HG02870 (cell line): Measurements from ENCODE around the gene MAP4K2.

ENCODE experiments used
- ATAC-seq: cut with Tn5 transposase; IDR thresholded peaks from one replicate; pipeline ENCODE4 v1.9.1; 2021; ENCODE audit warnings: mild to moderate bottlenecking, moderate library complexity; ENCODE audit not compliant: unreplicated experiment

Gene MAP4K2

GRCh38 chr11:64757549-64758329 lies 45.3 kb downstream of the MAP4K2 start:
- no peak for ATAC-seq

DNA sequence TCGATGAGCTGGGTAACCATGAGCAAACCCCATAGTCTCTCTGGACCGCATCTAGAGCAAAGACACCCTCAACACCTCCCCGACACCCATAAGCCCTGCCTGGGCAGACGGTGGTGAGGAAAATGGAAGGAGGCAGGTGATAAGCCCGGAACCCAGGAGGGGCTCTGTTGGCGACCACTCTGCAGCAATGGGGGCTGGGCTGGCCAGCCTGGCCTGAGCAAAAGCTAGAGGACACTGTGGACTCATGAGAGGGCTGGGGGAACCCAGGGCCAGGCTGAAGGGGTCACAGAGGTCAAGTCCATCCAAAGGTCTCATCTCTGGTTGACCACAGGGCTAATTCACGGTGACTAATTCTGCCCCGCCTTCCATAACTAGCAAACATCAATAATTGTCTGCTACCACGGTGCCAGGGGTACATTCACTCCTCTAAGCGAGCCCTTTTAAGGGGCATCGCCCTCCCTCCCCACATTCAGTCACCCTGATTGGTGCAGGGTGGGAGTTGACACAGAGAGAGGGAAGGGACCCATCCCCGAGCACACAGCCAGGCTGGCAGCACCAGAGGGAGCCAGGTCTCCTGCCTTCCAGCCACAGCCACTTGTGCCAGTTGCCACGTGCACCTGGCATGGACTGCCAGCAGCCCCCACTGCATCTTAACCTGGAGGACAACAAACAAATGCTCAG lies 47.2 kb downstream of the MAP4K2 start:
- no peak for ATAC-seq

GRCh38 chr11:64754919-64755662 lies 47.9 kb downstream of the MAP4K2 start:
- no peak for ATAC-seq

GRCh38 chr11:64754124-64754918 lies 48.7 kb downstream of the MAP4K2 start:
- ATAC-seq = no peak

GRCh38 chr11:64753380-64754123 lies 49.5 kb downstream of the MAP4K2 start:
- no peak for ATAC-seq

- no peak for ATAC-seq
These were observed 50.0 kb downstream of the MAP4K2 start for GRCh38 chr11:64753019-64753379.

- ATAC-seq = no peak
These were observed 50.6 kb downstream of the MAP4K2 start for GRCh38 chr11:64752175-64752970.

- ATAC-seq = no peak
These were observed 51.4 kb downstream of the MAP4K2 start for GRCh38 chr11:64751580-64751979.

DNA sequence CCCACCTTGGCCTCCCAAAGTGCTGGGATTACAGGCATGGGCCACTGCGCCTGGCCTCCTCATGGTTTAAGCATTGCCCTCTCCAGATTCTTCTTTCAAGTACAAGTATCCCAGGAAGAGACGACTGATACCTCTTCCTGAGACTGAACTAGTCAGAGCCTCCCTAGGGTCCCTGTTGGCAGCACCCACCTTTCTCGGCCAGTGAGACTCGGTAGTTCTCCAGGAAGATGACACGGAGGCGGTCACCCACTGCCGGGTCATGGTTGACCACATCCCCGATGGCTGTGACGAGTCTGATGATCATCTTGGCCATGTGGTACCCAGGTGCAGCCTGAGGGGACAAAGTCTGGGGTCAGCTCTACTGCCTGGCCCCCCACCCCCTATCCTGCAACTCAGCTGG lies 51.9 kb downstream of the MAP4K2 start:
- ATAC-seq = no peak

- ATAC-seq = no peak
These were observed 52.5 kb downstream of the MAP4K2 start for GRCh38 chr11:64750361-64751054.

DNA sequence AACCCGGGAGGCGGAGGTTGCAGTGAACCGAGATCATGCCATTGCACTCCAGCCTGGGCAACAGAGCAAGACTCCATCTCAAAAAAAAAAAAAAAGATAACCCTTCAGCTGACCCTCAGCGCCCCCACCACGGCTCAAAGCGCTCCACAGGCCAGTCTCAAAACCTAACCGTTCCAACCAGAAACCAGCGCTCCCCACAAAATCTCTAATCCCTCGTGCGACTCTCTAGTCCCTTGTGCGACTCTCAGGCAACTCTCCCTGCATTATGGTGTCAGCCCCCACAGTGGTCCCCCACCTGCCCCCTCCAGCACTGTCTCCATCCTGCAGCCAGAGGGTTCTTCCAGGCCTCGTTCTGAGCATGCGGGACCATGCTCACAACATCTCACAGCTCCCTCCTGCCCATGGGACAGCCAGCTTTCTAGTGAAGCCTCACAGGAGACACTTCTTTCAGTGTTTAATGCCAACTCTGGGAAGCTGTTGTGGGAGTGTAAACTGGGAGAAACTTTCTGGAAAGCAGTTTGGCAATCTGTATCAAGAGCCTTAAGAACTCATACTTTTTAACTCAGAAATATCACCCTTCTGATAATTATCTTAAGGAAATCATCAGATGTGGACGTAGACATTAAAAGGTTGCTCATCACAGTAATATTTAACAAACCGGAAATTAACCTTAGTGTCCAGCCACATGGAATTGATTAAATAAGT lies 54.9 kb downstream of the MAP4K2 start:
- no peak for ATAC-seq

GRCh38 chr11:64746486-64746885 lies 56.5 kb downstream of the MAP4K2 start:
- no peak for ATAC-seq

DNA sequence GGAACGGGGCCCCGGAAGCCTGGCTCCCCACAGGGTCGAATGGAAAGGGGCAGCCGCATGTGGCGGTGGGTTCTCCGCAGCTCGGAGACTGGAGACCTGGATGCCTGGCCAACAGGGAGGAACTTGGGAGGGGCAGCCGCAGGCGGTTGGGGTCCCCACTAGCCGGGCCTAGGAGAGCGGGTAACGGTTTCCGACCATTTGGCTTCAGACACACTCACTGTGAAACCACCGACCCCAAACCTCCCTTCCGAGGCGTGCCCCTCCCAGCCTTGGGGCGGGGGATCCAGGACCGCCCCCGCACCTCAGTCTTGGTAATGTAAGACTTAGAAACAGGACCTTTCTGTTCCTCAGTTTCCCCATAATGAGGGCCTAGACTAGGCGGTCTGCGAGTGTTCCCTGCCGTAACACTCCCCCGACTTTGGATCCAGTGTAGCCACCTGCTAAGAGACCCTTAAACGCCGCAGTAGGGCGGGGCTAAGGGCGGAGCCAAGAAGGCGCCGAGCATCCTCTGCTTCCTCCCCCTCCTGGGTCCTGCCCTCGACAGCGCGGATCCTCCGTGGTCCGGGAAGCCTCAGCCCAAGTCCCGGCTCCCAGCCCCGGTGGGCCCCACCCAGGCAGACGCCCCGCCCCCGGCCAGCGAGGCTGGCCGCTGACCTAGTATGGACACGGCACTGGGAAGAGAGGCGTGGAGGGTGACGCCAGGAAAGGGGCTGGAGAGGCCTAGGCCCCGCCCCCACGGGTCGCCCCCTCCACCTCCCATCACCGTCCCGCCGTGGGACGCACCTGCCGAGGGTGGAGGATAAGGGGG lies 57.3 kb downstream of the MAP4K2 start:
- ATAC-seq = no peak

GRCh38 chr11:64745189-64745520 lies 57.9 kb downstream of the MAP4K2 start:
- ATAC-seq = no peak

DNA sequence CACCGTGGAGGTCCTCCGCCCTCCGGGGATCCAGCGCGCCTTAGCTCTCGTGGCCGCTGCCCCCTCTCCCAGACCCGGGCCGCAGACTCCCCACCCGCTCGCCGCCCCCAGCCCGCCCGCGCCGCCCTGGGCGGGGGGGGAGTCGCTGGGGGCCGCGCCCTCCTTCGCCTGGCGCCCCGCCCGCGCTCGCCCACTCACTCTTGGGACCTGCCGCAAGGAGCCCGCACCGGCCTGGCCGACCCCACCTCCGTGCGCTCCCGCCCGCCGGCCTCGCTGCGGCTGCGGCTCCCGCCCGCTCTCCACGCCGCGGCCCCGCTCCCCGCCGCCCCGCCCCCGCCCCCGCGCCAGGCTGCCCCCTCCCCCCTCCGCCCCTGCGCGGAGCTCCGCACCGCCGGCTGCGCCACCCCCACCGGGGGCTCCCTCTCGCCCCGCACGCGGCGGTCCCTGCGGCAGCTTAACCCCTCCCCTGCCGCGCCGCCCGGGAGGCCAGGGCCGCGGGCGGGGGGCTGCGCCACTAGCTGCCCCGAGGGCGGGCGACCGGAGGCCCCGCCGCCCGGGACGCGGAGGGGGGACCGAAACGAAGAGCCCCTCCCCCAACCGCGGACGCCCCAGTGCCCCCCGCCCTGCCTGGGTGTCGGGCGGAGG lies 58.3 kb downstream of the MAP4K2 start:
- no peak for ATAC-seq

- no peak for ATAC-seq
These were observed 59.1 kb downstream of the MAP4K2 start, which contains the start of gene RASGRP2 for GRCh38 chr11:64743591-64744543. TSS of gene RASGRP2 (minus strand) at chr11:64744142. CDS start at chr11:64742866, 1,276 bp downstream.
